Activated CD8-positive, alpha-beta memory T cell treated with anti-CD3 and anti-CD28 coated beads, Interleukin-2, amount 50 U/mL, for 1 hour (primary cell): ENCODE data around the gene FKBP5.
A peak's percentile ranks its signal among the peaks of the same experiment; 100 is the strongest.
"Not testable (repeated sequence)": the region's sequence is repeated elsewhere in the genome, so short reads cannot be mapped to it uniquely, and the experiment has no call there.

Experiments
- DNase-seq: peaks from one replicate; pipeline ENCODE4 v3.0.0-alpha.2; 2020; ENCODE audit errors: extremely low read depth

Gene FKBP5

DNA sequence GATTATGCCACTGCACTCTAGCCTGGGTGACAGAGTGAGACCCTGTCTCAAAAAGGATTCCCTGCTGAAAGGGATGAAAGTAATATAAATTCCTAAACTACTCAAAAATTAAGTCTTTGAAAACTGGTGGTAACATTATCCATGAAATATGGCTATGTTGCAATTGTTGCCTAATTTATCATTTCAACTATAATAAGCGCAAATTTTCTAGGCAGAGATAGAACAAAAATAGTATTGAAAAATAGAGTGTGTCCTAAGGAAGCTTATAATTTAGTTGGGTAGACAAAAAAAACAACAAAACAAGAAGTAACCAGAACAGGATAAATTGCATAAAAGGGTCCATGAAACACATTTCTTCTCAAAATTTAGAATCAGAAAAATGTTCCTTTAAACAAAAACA lies 68.0 kb downstream of the FKBP5 start:
- no peak for DNase-seq

DNA sequence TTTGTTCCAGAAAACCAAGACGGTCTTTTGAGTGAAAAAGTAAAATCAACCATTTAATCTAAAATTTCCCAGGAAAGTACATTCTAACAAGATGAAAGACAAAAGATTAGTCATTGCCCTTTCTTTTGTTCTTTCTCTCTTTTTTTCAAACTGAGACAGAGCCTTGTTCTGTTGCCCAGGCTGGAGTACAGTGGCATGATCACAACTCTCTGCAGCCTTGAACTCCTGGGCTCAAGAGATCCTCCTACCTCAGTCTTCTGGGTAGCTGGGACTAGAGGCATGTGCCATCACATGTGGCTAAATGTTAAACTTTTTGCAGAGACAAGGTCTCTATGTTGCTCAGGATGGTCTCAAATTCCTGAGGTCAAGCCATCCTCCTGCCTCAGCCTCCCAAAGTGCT lies 75.0 kb downstream of the FKBP5 start:
- no peak for DNase-seq

GRCh38 chr6:35611240-35611639 lies 77.5 kb downstream of the FKBP5 start:
- DNase-seq, result no peak

- DNase-seq, result no peak
Measured at GRCh38 chr6:35610830-35611229, 77.9 kb downstream of the FKBP5 start.

GRCh38 chr6:35609588-35609987 lies 79.1 kb downstream of the FKBP5 start:
- no peak for DNase-seq

DNA sequence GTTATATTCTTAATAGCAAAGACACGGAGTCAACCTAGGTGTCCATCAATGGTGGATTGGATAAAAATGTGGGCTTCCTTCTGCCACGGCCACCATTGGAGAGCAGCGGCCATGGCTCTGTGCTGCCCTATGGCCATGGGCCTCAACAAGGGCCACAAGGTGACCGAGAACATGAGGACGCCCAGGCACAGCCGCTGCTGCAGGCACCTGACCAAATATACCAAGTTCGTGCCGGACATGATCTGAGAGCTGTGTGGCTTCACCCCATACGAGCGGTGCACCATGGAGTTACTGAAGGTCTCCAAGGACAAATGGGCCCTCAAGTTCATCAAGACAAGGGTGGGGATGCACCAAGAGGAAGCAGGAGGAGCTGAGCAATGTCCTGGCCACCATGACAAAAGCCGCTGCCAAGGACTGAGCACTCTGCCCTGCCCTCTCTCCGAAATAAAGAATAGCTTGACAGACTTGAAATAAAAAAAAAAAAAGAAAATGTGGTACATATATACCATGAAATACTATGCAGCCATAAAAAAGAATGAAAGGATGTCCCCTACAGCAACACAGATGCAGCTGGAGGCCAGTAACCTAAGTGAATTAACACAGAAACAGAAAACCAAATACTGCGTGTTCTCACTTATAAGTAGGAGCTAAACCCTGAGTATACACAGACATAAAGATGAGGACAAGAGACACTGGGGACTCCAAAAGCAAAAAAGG lies 81.0 kb downstream of the FKBP5 start:
- DNase-seq, result no peak

DNA sequence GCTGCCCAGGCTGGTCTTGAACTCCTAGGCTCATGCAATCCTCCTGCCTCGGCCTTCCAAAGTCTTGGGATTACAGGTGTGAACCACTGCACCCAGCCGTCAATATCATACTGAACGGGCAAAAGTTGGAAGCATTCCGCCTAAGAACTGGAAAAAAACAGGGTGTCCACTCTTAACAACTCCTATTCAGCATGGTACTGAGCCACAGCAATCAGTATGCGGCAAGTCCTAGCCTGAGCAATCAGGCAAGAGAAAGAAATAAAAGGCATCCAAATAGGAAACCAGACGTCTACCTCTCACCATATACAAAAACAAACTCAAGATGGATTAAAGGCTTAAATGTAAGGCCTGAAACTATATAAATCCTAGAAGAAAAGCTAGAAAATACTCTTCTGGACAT lies 83.1 kb downstream of the FKBP5 start:
- no peak for DNase-seq

GRCh38 chr6:35603326-35604202 lies 85.2 kb downstream of the FKBP5 start:
- DNase-seq, result no peak

DNA sequence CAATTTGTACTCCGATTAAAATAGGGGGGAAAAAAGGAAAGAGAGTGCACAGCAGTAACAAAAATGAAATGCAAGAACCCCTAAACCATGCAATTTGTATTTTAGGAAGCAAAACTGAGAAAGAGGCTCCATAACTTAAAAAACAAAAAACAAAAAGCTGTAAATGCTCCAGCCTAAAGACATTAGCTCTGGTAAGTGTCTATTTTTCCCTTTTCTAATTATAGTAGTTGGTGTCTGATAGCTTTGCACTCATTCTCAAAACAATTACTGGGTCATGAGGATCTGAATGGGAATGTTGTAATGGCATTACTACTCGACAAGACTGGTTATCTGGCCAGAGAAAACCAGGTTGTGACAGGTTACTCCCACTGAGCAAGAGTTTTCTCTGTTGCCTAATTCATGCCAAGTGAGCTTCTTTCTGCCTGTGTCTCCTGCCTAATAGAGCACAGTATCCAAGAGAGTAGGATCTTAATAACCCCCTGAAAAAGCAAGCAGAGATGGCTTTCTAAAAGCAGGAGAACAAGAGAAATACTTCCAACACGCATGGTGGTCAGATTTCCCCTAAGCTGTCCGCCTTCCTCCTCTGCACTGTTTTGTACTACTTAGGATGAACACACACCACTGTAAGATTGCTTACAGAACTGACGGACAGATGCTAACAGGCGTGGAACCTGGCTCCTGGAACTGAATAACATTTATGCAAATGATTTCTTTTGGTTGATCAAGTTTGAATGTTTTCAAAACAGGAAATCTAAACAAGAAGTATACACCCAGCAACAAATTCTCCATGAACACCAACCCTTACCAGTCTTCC lies 86.4 kb downstream of the FKBP5 start:
- DNase-seq, result no peak

GRCh38 chr6:35601331-35602132 lies 87.2 kb downstream of the FKBP5 start:
- peak; percentile 47 for DNase-seq

GRCh38 chr6:35600659-35601125 lies 88.0 kb downstream of the FKBP5 start:
- no peak for DNase-seq

- DNase-seq, result no peak
Measured at GRCh38 chr6:35599761-35600658, 88.7 kb downstream of the FKBP5 start.

DNA sequence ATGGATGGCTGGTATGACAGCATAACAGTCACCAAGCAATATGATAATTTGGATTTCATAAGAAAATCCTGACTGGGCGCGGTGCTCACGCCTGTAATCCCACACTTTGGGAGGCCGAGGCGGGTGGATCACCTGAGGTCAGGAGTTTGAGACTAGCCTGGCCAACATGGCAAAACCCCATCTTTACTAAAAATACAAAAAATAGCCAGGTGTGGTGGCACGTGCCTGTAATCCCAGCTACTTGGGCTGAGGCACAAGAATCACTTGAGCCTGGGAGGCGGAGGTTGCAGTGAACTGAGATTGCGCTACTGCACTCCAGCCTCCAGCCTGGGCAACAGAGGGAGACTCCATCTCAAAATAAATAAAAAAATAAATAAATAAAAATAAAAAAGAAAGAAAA lies 90.1 kb downstream of the FKBP5 start:
- not testable (repeated sequence) for DNase-seq

DNA sequence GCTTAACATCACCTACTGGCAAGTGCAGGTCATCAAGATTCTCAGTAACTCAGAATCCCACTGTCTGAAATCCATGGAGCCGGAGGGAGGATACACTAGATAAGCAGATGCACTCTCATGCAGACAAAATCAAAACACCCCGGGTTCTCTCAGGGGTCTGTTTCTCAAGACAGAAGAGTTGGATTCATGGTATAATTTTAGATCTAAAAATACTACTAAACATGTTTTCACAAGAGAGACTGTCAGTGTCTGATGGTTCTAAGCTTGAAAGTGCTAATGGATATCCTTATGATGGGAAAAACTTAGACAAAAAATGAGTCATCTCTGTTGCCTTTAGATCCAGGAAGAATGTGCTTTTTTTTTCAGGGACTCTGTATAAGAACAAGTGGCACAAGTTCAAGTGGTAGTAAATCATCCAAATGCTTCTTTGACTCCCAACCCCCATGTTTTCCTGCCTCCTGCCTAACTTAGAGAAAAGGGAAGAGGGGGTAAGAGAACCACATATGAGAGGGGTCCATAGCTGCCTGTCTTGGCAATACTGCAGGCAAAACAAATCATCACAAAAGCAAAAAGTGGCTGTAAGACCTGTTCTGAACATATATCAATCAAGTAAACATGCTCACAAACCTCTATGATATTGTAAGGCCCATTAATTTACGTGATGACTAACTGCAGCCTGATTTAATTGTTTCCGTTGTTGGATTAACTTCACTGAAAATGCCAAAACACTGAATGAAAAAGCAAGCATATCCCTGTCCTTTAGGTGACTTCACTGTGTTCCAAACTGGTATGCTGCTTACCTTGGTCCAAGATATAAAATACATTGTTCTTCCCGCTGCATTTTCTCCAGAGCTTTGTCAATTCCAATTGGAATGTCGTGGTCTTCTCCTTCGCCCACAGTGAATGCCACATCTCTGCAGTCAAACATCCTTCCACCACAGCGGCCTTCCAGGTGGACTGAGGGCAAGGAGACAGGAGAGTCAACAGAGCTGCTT lies 92.0 kb downstream of the FKBP5 start:
- no peak for DNase-seq

DNA sequence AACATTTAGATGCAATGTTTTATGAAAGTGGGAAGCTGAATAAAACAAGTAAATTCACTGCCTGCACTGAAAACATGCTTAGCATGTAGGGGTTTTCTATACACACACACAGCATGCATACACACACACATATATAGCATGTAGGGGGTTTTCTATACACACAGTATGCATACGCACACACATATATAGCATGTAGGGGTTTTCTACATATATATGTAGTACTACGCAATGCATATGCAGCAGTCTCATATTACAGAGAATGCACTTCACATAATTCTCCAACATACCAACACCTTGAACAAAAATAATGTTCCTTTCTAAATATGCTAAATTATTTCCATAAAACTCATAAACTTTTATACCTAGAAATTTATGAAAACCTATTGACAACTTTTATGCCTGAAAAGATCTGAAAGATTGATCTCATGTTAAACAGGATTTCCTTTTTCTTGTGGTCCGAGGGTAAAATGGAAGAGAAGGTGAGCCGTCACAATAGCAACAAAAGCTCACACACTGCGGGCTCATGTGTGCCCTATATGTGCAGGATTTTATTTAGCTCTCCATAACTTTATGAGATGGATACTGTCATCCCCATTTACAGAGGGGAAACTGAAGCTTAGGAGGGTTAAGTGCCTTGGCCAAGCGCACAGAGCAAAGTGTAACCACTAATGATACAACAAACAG lies 94.1 kb downstream of the FKBP5 start:
- no peak for DNase-seq

DNA sequence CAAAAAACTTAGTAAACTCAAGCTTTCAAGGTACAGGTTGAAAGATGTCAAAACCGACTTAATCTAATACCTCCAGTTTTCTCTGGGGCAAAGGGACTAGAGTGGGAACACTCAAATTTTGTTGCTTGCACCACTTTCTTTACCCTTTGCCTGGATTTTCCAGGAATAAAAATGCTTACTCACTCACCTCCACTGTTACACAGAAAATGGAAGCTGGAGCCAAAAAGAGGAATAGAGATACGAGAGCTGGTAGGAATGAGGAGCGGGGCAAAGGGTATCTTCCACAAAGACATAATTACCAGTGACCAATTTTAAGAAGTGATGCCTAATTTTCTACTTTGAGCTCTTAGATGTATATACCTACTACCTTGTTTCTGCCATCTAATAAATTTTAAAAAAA lies 96.5 kb downstream of the FKBP5 start:
- DNase-seq, result no peak

DNA sequence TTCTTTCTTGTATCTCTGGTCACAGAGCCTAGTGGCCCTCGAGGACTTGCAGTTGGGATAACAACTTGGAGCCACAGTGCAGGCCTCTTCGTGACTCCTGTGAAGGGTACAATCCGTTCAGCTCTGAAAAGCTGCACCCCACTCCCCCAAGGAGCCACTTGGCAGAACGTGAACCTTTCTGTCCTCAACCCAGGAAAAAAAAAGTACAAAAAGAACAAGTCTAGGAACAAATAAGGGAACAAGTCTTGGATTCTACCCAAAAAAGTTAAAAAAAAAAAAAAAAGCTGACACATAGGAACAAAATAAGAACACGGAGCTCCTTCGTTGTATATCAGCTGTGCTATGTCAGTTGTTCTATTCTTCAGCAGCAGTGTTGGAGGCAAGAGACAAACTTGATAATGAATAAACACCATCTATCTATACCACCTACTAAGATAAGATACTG lies 98.1 kb downstream of the FKBP5 start:
- no peak for DNase-seq

- no peak for DNase-seq
Measured at GRCh38 chr6:35589904-35590303, 98.8 kb downstream of the FKBP5 start.
